HepG2 (cell line): ENCODE data around the gene TNFSF13B. TPM values are rescaled to one million over a fixed set of nuclear protein-coding genes. Genes with fewer than 3 reads are reported as not detected.
A peak's percentile ranks its signal among the peaks of the same experiment; 100 is the strongest.

Source experiments
- ATAC-seq: fragments of 200-7000 bp; cut with Tn5 transposase; 3 replicates; pipeline ENCODE4 v1.9.1; 2020; ENCODE audit warnings: mild to moderate bottlenecking, moderate library complexity
- BruUV-seq: library from RNA; stranded (reverse); fragments of 400-500 nt; replicated peaks from 2 replicates; lab custom pipeline; 2021; lab: Mats Ljungman, UMichigan
- CTCF ChIA-PET: fragments of 300-600 bp; formaldehyde crosslinking; extraction: SDS; loops from one replicate; lab custom pipeline; 2021; ENCODE audit warnings: low total read pairs, inconsistent platforms, low intra/inter-chr PET ratio; lab: Yijun Ruan, JAX
- POLR2A ChIA-PET: fragments of 350-600 bp; sonication (Branson Sonifier 250); formaldehyde crosslinking; loops from one replicate; lab custom pipeline; 2020; ENCODE audit warnings: antibody characterized with exemption, inconsistent platforms; lab: Yijun Ruan, JAX
- DNase-seq: peaks from one replicate; pipeline ENCODE4 v3.0.0-alpha.2; 2015; ENCODE audit warnings: low spot score
- FAIRE-seq: peaks from 3 replicates; lab custom pipeline; 2011; peaks lifted over from hg19 to GRCh38; lab: Jason Lieb, UNC
- H2AFZ ChIP-seq: one replicate; pipeline ENCODE4 v1.6.1; 2011; ENCODE audit warnings: low read length, inconsistent platforms
- H3K27ac ChIP-seq: fragments of 300-600 bp; 3 replicates; pipeline ENCODE4 v1.8.0; 2011; ENCODE audit warnings: mixed run types, mild to moderate bottlenecking, mixed read lengths, low read length, inconsistent platforms; ENCODE audit not compliant: insufficient read depth; ENCODE audit errors: extremely low read length
- H3K27me3 ChIP-seq, 2 experiments: fragments of 200-600 bp in 1 of 2; 2 replicates in 1 of 2; 3 replicates in 1 of 2; pipeline versions ENCODE4 v1.6.0 to v1.8.0; 2011; ENCODE audit warnings: low read length in 2 of 2, mild to moderate bottlenecking in 2 of 2, moderate library complexity in 2 of 2, inconsistent platforms in 1 of 2; ENCODE audit not compliant: insufficient read depth in 2 of 2, control insufficient read depth in 1 of 2
- H3K36me3 ChIP-seq, 2 experiments: fragments of 200-600 bp in 1 of 2; replicated peaks in 1 of 2; 2 replicates in 1 of 2; 3 replicates in 1 of 2; pipeline versions ENCODE4 v1.5.1 to v1.8.0; 2011; ENCODE audit warnings: low read length in 2 of 2, inconsistent platforms in 1 of 2; ENCODE audit not compliant: insufficient read depth in 2 of 2, control insufficient read depth in 1 of 2
- H3K4me1 ChIP-seq: 2 replicates; pipeline ENCODE4 v1.5.1; 2012; ENCODE audit warnings: low read length, inconsistent platforms; ENCODE audit not compliant: insufficient read depth
- H3K4me2 ChIP-seq: 2 replicates; pipeline ENCODE4 v1.6.0; 2011; ENCODE audit warnings: low read depth, low read length, inconsistent platforms
- H3K4me3 ChIP-seq, 3 experiments: fragments of 200-600 bp in 1 of 3; sonication (generic), shearing (Covaris generic) in 1 of 3; replicated peaks in 1 of 3; 2 replicates each; pipeline ENCODE4 v1.5.1; 2011 to 2016; ENCODE audit warnings: low read length in 3 of 3, inconsistent platforms in 2 of 3, low read depth in 2 of 3, mild to moderate bottlenecking in 2 of 3, control low read depth in 1 of 3, mixed read lengths in 1 of 3; ENCODE audit not compliant: insufficient read depth in 1 of 3
- H3K79me2 ChIP-seq: one replicate; pipeline ENCODE4 v1.6.1; 2011; ENCODE audit warnings: low read length, inconsistent platforms; ENCODE audit not compliant: insufficient read depth
- H3K9ac ChIP-seq: 2 replicates; pipeline ENCODE4 v1.6.0; 2011; ENCODE audit warnings: mild to moderate bottlenecking, low read depth, low read length, inconsistent platforms; ENCODE audit not compliant: insufficient read depth
- H3K9me3 ChIP-seq: 2 replicates; pipeline ENCODE4 v1.5.1; 2012; ENCODE audit warnings: mild to moderate bottlenecking, low read length
- H4K20me1 ChIP-seq: 2 replicates; pipeline ENCODE4 v1.6.0; 2011; ENCODE audit warnings: inconsistent platforms, mild to moderate bottlenecking, low read length, moderate library complexity; ENCODE audit not compliant: insufficient read depth
- GPN1 ChIP-seq: sonication (generic); formaldehyde crosslinking; IDR thresholded peaks from 2 replicates; pipeline ENCODE4 v1.5.1; 2020; ENCODE audit warnings: missing genetic modification reagents, borderline replicate concordance
- KAT2B ChIP-seq: fragments of 150-350 bp; IDR thresholded peaks from 2 replicates; pipeline ENCODE4 v1.6.1; 2014; ENCODE audit warnings: low read depth, low read length, borderline replicate concordance
- MAFF ChIP-seq: IDR thresholded peaks from 2 replicates; pipeline ENCODE4 v1.6.1; 2011; ENCODE audit warnings: low read depth, low read length, improper control_type of control experiment
- MAFK ChIP-seq, 2 experiments: IDR thresholded peaks in 1 of 2; conservative IDR thresholded peaks in 1 of 2; 2 replicates each; pipeline ENCODE4 v1.6.1; 2011; ENCODE audit warnings: improper control_type of control experiment in 2 of 2, low read length in 2 of 2
- MXD4 ChIP-seq: IDR thresholded peaks from 2 replicates; pipeline ENCODE4 v1.6.1; 2016; ENCODE audit warnings: mild to moderate bottlenecking, missing biosample characterization, missing genetic modification reagents
- PTBP1 ChIP-seq: fragments of 200-400 bp; formaldehyde crosslinking; IDR thresholded peaks from 2 replicates; pipeline ENCODE4 v1.6.1; 2018; ENCODE audit warnings: low read length, low read depth; ENCODE audit not compliant: poor library complexity, severe bottlenecking
- RFX3 ChIP-seq: IDR thresholded peaks from 2 replicates; pipeline ENCODE4 v1.6.1; 2016; ENCODE audit warnings: missing biosample characterization, missing genetic modification reagents
- SIN3B ChIP-seq: fragments of 150-350 bp; IDR thresholded peaks from 2 replicates; pipeline ENCODE4 v1.6.1; 2014; ENCODE audit warnings: low read length
- SMC3 ChIP-seq: IDR thresholded peaks from 2 replicates; pipeline ENCODE4 v1.6.1; 2011; ENCODE audit warnings: low read length, improper control_type of control experiment
- ZFY ChIP-seq: sonication (generic); formaldehyde crosslinking; IDR thresholded peaks from 2 replicates; pipeline ENCODE4 v1.4.0; 2020; ENCODE audit warnings: missing genetic modification reagents
- WGBS: methylation state at CpG from one replicate; pipeline ENCODE4 v1.1.6; 2017; ENCODE audit warnings: low lambda C conversion rate; 5-methylcytosine and 5-hydroxymethylcytosine counted together
- in situ Hi-C: cut with HindIII; loops from 2 replicates; pipeline ENCODE4 v1.10.0; 2017; ENCODE audit warnings: low pct_unique_long_range_greater_than_20kb; ENCODE audit not compliant: extremely low pct_ligation_motif_present
- intact Hi-C: fragments of 100-400 bp; cut with micrococcal nuclease; formaldehyde crosslinking; loops from one replicate; pipeline ENCODE4 v1.10.0; 2022; ENCODE audit not compliant: unreplicated experiment
- polyA plus RNA-seq, 8 experiments: library from polyadenylated mRNA; depleted of rRNA in 3 of 8; stranded (reverse) in 7 of 8; unstranded in 1 of 8; fragments of >200 nt; fragmentation: Illumina TruSeq in 4 of 8; extraction: Trizol in 4 of 8; gene quantifications; 2 replicates each; pipeline versions ENCODE4 v1.2.1 to v1.2.3, GENCODE V29; 2011 to 2016; ENCODE audit warnings: low read depth in 4 of 8, missing spikeins in 1 of 8, mixed read lengths in 1 of 8; ENCODE audit not compliant: insufficient read depth in 1 of 8
- total RNA-seq, 5 experiments: library from RNA; depleted of rRNA; stranded (reverse); fragments of >200 nt; fragmentation: Illumina TruSeq; extraction: Trizol; gene quantifications; 2 replicates each; pipeline ENCODE4 v1.2.3, GENCODE V29; 2016; ENCODE audit warnings: low read depth in 1 of 5
- TF ChIP-seq, protein P1 (sequence below): sonication (generic); formaldehyde crosslinking; conservative IDR thresholded peaks from 2 replicates; pipeline ENCODE4 v1.8.0; 2022; ENCODE audit warnings: missing genetic modification reagents
- TF ChIP-seq, protein P2 (sequence below): sonication (generic); formaldehyde crosslinking; IDR thresholded peaks from 2 replicates; pipeline ENCODE4 v1.4.0; 2020; ENCODE audit warnings: missing genetic modification reagents
- TF ChIP-seq, protein P3 (sequence below): sonication (generic); formaldehyde crosslinking; IDR thresholded peaks from 2 replicates; pipeline ENCODE4 v1.4.0; 2020; ENCODE audit warnings: missing genetic modification reagents

Gene TNFSF13B
- total and polyA plus RNA-seq, 2 of the 13 experiments (the other 11 are each of a cell fraction or from before 2014, with no cell fraction given) = 0.13 to 0.20 TPM

DNA sequence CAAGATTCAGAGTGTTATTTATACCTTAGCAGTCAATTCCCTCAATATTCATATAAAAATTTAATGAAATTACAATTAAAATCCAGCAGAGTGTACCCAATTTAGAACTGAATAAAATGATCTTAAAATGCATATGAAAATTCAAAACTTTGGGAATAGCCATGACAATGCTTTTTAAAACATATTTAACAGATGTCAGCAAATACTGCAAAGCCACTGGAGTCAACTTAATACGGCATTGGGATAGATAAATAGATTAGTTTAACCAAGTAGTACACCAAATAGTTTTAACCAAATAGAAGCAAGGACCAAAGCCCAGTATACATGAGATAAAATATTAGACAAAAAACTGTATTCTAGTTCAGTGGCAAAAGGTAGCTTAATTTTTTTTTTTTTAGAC is 79.8 kb downstream of the TNFSF13B start:
- Histone ChIP-seq H3K79me2 (no peaks in the 10 kb centered on the region), H3K36me3 (no peaks in the 10 kb centered on the region), H3K27me3 (peaks cover 0 to 7% of the 10 kb centered on the region in 2 experiments; a peak in 1 of 5 replicates), H3K4me3 (no peak overlapping the region), H3K9me3 (no peaks in the 10 kb centered on the region), H3K4me2 (no peak overlapping the region), H3K4me1 (no peaks in the 10 kb centered on the region), H3K9ac (no peak overlapping the region), H3K27ac (no peak overlapping the region), H2AFZ (no peak overlapping the region), H4K20me1 (no peaks in the 10 kb centered on the region)
- DNase-seq (no peak), ATAC-seq (no peak), FAIRE-seq (no peak)
- POLR2A ChIA-PET = no interaction called here
- intact Hi-C loops (no loop called here), in situ Hi-C loops (no loop called here)
- TF ChIP-seq MAFK (conservative IDR thresholded peaks at IDR 0.05 in 1 of 2, IDR thresholded peaks at IDR 0.05 in 1 of 2; ENCODE audit: low read length in 2 of 2) = peak; percentile 43 to 71; a peak in 3 of 4 replicates
- peak; percentile 56 for TF ChIP-seq MAFF
- TF ChIP-seq ZFY (CRISPR knock-in tag) = no peak
- WGBS = 3% methylated on average over 1 of the region's 1 CpG
- CTCF ChIA-PET = no interaction called here
- no TSS peak for BruUV-seq

DNA sequence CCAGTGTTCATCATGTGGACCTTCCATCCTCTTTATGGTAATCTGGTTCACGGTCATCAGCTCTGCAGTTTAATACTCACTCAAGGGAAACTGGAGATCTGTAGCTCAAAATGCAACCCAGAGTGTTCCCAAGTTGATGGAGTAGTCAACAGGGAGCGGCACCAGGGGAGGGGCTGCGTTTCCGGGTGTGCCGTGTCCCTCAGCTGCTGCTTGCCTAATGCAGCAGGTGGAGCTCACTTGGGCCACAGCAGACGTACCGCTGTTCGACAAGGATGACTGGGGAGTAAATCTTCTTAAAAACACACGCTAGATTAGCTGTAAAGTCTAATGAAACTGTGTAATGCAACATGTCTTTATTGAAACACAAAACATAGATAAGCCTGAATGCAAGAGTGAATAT is 81.1 kb downstream of the TNFSF13B start:
- CTCF ChIA-PET = no interaction called here
- POLR2A ChIA-PET = no interaction called here
- no TSS peak for BruUV-seq
- TF ChIP-seq MXD4 (CRISPR knock-in tag) = no peak
- no peak for TF ChIP-seq KAT2B
- no peak for TF ChIP-seq PTBP1
- TF ChIP-seq, protein P1, sequence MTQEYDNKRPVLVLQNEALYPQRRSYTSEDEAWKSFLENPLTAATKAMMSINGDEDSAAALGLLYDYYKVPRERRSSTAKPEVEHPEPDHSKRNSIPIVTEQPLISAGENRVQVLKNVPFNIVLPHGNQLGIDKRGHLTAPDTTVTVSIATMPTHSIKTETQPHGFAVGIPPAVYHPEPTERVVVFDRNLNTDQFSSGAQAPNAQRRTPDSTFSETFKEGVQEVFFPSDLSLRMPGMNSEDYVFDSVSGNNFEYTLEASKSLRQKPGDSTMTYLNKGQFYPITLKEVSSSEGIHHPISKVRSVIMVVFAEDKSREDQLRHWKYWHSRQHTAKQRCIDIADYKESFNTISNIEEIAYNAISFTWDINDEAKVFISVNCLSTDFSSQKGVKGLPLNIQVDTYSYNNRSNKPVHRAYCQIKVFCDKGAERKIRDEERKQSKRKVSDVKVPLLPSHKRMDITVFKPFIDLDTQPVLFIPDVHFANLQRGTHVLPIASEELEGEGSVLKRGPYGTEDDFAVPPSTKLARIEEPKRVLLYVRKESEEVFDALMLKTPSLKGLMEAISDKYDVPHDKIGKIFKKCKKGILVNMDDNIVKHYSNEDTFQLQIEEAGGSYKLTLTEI (CRISPR knock-in tag) = no peak
- no peak for TF ChIP-seq RFX3 (CRISPR knock-in tag)
- TF ChIP-seq, protein P2, sequence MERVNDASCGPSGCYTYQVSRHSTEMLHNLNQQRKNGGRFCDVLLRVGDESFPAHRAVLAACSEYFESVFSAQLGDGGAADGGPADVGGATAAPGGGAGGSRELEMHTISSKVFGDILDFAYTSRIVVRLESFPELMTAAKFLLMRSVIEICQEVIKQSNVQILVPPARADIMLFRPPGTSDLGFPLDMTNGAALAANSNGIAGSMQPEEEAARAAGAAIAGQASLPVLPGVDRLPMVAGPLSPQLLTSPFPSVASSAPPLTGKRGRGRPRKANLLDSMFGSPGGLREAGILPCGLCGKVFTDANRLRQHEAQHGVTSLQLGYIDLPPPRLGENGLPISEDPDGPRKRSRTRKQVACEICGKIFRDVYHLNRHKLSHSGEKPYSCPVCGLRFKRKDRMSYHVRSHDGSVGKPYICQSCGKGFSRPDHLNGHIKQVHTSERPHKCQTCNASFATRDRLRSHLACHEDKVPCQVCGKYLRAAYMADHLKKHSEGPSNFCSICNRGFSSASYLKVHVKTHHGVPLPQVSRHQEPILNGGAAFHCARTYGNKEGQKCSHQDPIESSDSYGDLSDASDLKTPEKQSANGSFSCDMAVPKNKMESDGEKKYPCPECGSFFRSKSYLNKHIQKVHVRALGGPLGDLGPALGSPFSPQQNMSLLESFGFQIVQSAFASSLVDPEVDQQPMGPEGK (CRISPR knock-in tag) = no peak
- no peak for TF ChIP-seq GPN1 (CRISPR knock-in tag)
- no peak for TF ChIP-seq SMC3
- TF ChIP-seq, protein P3, sequence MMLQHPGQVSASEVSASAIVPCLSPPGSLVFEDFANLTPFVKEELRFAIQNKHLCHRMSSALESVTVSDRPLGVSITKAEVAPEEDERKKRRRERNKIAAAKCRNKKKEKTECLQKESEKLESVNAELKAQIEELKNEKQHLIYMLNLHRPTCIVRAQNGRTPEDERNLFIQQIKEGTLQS (CRISPR knock-in tag) = no peak
- no peak for TF ChIP-seq SIN3B

More for the DNA sequence above, 81.1 kb downstream of the TNFSF13B start:
- no peak overlapping the region for H3K4me2 ChIP-seq
- H4K20me1 ChIP-seq = no peaks in the 10 kb centered on the region
- H3K4me1 ChIP-seq = no peaks in the 10 kb centered on the region
- H3K4me3 ChIP-seq = no peak overlapping the region
- FAIRE-seq (no peak), ATAC-seq (no peak), DNase-seq (no peak)
- H3K9ac ChIP-seq = no peak overlapping the region
- WGBS = 0% methylated on average over 9 of the region's 9 CpGs
- in situ Hi-C loops = no loop called here
- no peak overlapping the region for H3K27ac ChIP-seq
- no peak overlapping the region for H2AFZ ChIP-seq
- no peaks in the 10 kb centered on the region for H3K9me3 ChIP-seq
- no peaks in the 10 kb centered on the region for H3K36me3 ChIP-seq
- intact Hi-C loops = no loop called here
- no peaks in the 10 kb centered on the region for H3K79me2 ChIP-seq
- H3K27me3 ChIP-seq = peaks cover 0 to 7% of the 10 kb centered on the region in 2 experiments; a peak in 2 of 5 replicates
